HUES6 (cell line): ENCODE results near the gene AJM1.
"Not testable (repeated sequence)": the region's sequence is repeated elsewhere in the genome, so short reads cannot be mapped to it uniquely, and the experiment has no call there.

Source experiments
- H3K27ac ChIP-seq: 2 replicates; pipeline ENCODE4 v1.7.0; 2013; ENCODE audit warnings: low read depth, mild to moderate bottlenecking, low read length, inconsistent platforms
- H3K27me3 ChIP-seq: 2 replicates; pipeline ENCODE4 v1.6.1; 2013; ENCODE audit warnings: low read length; ENCODE audit not compliant: control insufficient read depth, insufficient read depth
- H3K36me3 ChIP-seq: 2 replicates; pipeline ENCODE4 v1.6.1; 2013; ENCODE audit warnings: low read length; ENCODE audit not compliant: control insufficient read depth, insufficient read depth
- H3K4me1 ChIP-seq: 2 replicates; pipeline ENCODE4 v1.6.1; 2013; ENCODE audit warnings: low read length; ENCODE audit not compliant: control insufficient read depth, insufficient read depth
- H3K4me3 ChIP-seq: 2 replicates; pipeline ENCODE4 v1.5.1; 2013; ENCODE audit warnings: low read depth, low read length
- H3K9ac ChIP-seq: one replicate; pipeline ENCODE4 v1.6.1; 2013; ENCODE audit warnings: mild to moderate bottlenecking, low read length
- H3K9me3 ChIP-seq: 2 replicates; pipeline ENCODE4 v1.6.1; 2013; ENCODE audit warnings: low read depth, low read length; ENCODE audit not compliant: control insufficient read depth, insufficient read depth

Gene AJM1

GRCh38 chr9:136835162-136835931, 6.9 kb upstream of the AJM1 start:
- Histone ChIP-seq H3K36me3 (peaks cover 72% of the 10 kb centered on the region), H3K27me3 (no peaks in the 10 kb centered on the region), H3K4me1 (peaks cover 11% of the 10 kb centered on the region), H3K27ac (no peak overlapping the region), H3K9ac (no peak overlapping the region), H3K4me3 (no peak overlapping the region), H3K9me3 (no peaks in the 10 kb centered on the region)

GRCh38 chr9:136835932-136836904, 6.1 kb upstream of the AJM1 start:
- Histone ChIP-seq H3K4me1 (peaks cover 20% of the 10 kb centered on the region), H3K27ac (no peak overlapping the region), H3K36me3 (peaks cover 64% of the 10 kb centered on the region), H3K9me3 (no peaks in the 10 kb centered on the region), H3K4me3 (no peak overlapping the region), H3K9ac (no peak overlapping the region), H3K27me3 (no peaks in the 10 kb centered on the region)

GRCh38 chr9:136837146-136837855, 5.0 kb upstream of the AJM1 start:
- no peaks in the 10 kb centered on the region for H3K27me3 ChIP-seq
- H3K4me3 ChIP-seq, result no peak overlapping the region
- H3K9me3 ChIP-seq, result no peaks in the 10 kb centered on the region
- no peak overlapping the region for H3K27ac ChIP-seq
- H3K9ac ChIP-seq, result no peak overlapping the region
- H3K36me3 ChIP-seq, result peaks cover 53% of the 10 kb centered on the region
- peaks cover 26% of the 10 kb centered on the region for H3K4me1 ChIP-seq

GRCh38 chr9:136837856-136838277, 4.4 kb upstream of the AJM1 start:
- not testable (repeated sequence) for H3K27me3 ChIP-seq, H3K4me3 ChIP-seq, H3K9ac ChIP-seq, H3K9me3 ChIP-seq, H3K27ac ChIP-seq
- H3K4me1 ChIP-seq, result peaks cover 30% of the 10 kb centered on the region
- H3K36me3 ChIP-seq, result peaks cover 48% of the 10 kb centered on the region

GRCh38 chr9:136838314-136839228, 3.7 kb upstream of the AJM1 start:
- Histone ChIP-seq H3K27me3 (no peaks in the 10 kb centered on the region), H3K9ac (no peak overlapping the region), H3K27ac (no peak overlapping the region), H3K9me3 (no peaks in the 10 kb centered on the region), H3K4me3 (no peak overlapping the region), H3K36me3 (peaks cover 47% of the 10 kb centered on the region), H3K4me1 (peaks cover 30% of the 10 kb centered on the region)

GRCh38 chr9:136839229-136840139, 2.8 kb upstream of the AJM1 start:
- Histone ChIP-seq H3K9ac (no peak overlapping the region), H3K4me3 (no peak overlapping the region), H3K4me1 (peaks cover 30% of the 10 kb centered on the region), H3K27me3 (no peaks in the 10 kb centered on the region), H3K36me3 (peaks cover 42% of the 10 kb centered on the region), H3K9me3 (no peaks in the 10 kb centered on the region), H3K27ac (0 out of 2 replicates have a peak overlapping the region, but pooled peaks have one; percentile 0)

GRCh38 chr9:136840140-136840876, 2.0 kb upstream of the AJM1 start:
- Histone ChIP-seq H3K27ac (0 out of 2 replicates have a peak overlapping the region, but pooled peaks have one; percentile 0), H3K9ac (no peak overlapping the region), H3K36me3 (peaks cover 39% of the 10 kb centered on the region), H3K9me3 (no peaks in the 10 kb centered on the region), H3K4me3 (no peak overlapping the region), H3K4me1 (peaks cover 30% of the 10 kb centered on the region), H3K27me3 (no peaks in the 10 kb centered on the region; the same call in 1 of the 2 replicates)

GRCh38 chr9:136840877-136841645, 1.2 kb upstream of the AJM1 start:
- Histone ChIP-seq H3K9ac (no peak overlapping the region), H3K4me1 (peaks cover 30% of the 10 kb centered on the region), H3K4me3 (no peak overlapping the region)

More at GRCh38 chr9:136840877-136841645, 1.2 kb upstream of the AJM1 start:
- H3K27ac ChIP-seq, result no peak overlapping the region
- peaks cover 32% of the 10 kb centered on the region for H3K36me3 ChIP-seq
- H3K9me3 ChIP-seq, result no peaks in the 10 kb centered on the region
- no peaks in the 10 kb centered on the region; the same call in 1 of the 2 replicates for H3K27me3 ChIP-seq
